ENCODE data around the gene KRT14.
"Not testable (repeated sequence)": the region's sequence is repeated elsewhere in the genome, so short reads cannot be mapped to it uniquely, and the experiment has no call there.

KRT14 gene

GRCh38 chr17:41583137-41584127 lies 3.3 kb downstream of the KRT14 start:
- in situ Hi-C loops (cut with HindIII; ENCODE audit: low pct_unique_long_range_greater_than_20kb, low sequenced_read_pairs), result no loop called here
- no peak for DNase-seq (ENCODE audit: low read depth in 1 of 2, low spot score in 1 of 2)
- no peak for TF ChIP-seq JUND (IDR thresholded peaks at IDR 0.05; ENCODE audit: low read depth)

GRCh38 chr17:41582061-41582968 lies 4.4 kb downstream of the KRT14 start:
- in situ Hi-C loops (cut with HindIII; ENCODE audit: low pct_unique_long_range_greater_than_20kb, low sequenced_read_pairs); DNase-seq (ENCODE audit: low read depth in 1 of 2, low spot score in 1 of 2): not testable (repeated sequence)

GRCh38 chr17:41581366-41582060 lies 5.2 kb downstream of the KRT14 start:
- in situ Hi-C loops (cut with HindIII; ENCODE audit: low pct_unique_long_range_greater_than_20kb, low sequenced_read_pairs), result no loop called here
- no peak for TF ChIP-seq JUND (IDR thresholded peaks at IDR 0.05; ENCODE audit: low read depth)

GRCh38 chr17:41580687-41581365 lies 5.9 kb downstream of the KRT14 start:
- in situ Hi-C loops (cut with HindIII; ENCODE audit: low pct_unique_long_range_greater_than_20kb, low sequenced_read_pairs), result no loop called here
- no peak for DNase-seq (ENCODE audit: low read depth in 1 of 2, low spot score in 1 of 2)
- TF ChIP-seq JUND (IDR thresholded peaks at IDR 0.05; ENCODE audit: low read depth), result no peak

More at GRCh38 chr17:41581366-41582060, 5.2 kb downstream of the KRT14 start:
- DNase-seq (ENCODE audit: low read depth in 1 of 2, low spot score in 1 of 2), result no peak

- no peak for DNase-seq (ENCODE audit: low read depth in 1 of 2, low spot score in 1 of 2)
- in situ Hi-C loops (cut with HindIII; ENCODE audit: low pct_unique_long_range_greater_than_20kb, low sequenced_read_pairs), result no loop called here
- TF ChIP-seq JUND (IDR thresholded peaks at IDR 0.05; ENCODE audit: low read depth), result no peak
Measured at GRCh38 chr17:41580244-41580575, 6.5 kb downstream of the KRT14 start.

- in situ Hi-C loops (cut with HindIII; ENCODE audit: low pct_unique_long_range_greater_than_20kb, low sequenced_read_pairs), result no loop called here
- no peak for TF ChIP-seq JUND (IDR thresholded peaks at IDR 0.05; ENCODE audit: low read depth)
- peak; percentile 93 to 98 for DNase-seq (ENCODE audit: low read depth in 1 of 2, low spot score in 1 of 2)
Measured at GRCh38 chr17:41579484-41580243, 7.0 kb downstream of the KRT14 start.

- peak in 1 of 2 experiments; percentile 35 for DNase-seq (ENCODE audit: low read depth in 1 of 2, low spot score in 1 of 2)
- no peak for TF ChIP-seq JUND (IDR thresholded peaks at IDR 0.05; ENCODE audit: low read depth)
- in situ Hi-C loops (cut with HindIII; ENCODE audit: low pct_unique_long_range_greater_than_20kb, low sequenced_read_pairs), result no loop called here
Measured at GRCh38 chr17:41578971-41579370, 7.7 kb downstream of the KRT14 start.

- no peak for DNase-seq (ENCODE audit: low read depth in 1 of 2, low spot score in 1 of 2)
- in situ Hi-C loops (cut with HindIII; ENCODE audit: low pct_unique_long_range_greater_than_20kb, low sequenced_read_pairs), result no loop called here
- no peak for TF ChIP-seq JUND (IDR thresholded peaks at IDR 0.05; ENCODE audit: low read depth)
Measured at GRCh38 chr17:41578538-41578937, 8.2 kb downstream of the KRT14 start.

- in situ Hi-C loops (cut with HindIII; ENCODE audit: low pct_unique_long_range_greater_than_20kb, low sequenced_read_pairs); DNase-seq (ENCODE audit: low read depth in 1 of 2, low spot score in 1 of 2): not testable (repeated sequence)
Measured at GRCh38 chr17:41576740-41577139, 10.0 kb downstream of the KRT14 start.

- in situ Hi-C loops (cut with HindIII; ENCODE audit: low pct_unique_long_range_greater_than_20kb, low sequenced_read_pairs), result no loop called here
- no peak for DNase-seq (ENCODE audit: low read depth in 1 of 2, low spot score in 1 of 2)
- TF ChIP-seq JUND (IDR thresholded peaks at IDR 0.05; ENCODE audit: low read depth), result no peak
Measured at GRCh38 chr17:41575336-41575735, 11.4 kb downstream of the KRT14 start.

Data from T47D (cell line).